NT2/D1 (cell line): Measurements from ENCODE around the gene RIN3.

Experiments used
- DNase-seq: peaks from one replicate; pipeline ENCODE4 v3.0.0-alpha.2; 2011; ENCODE audit warnings: low read depth, low spot score
- H3K27me3 ChIP-seq: 2 replicates; pipeline ENCODE4 v1.6.0; 2011; ENCODE audit warnings: mild to moderate bottlenecking; ENCODE audit not compliant: insufficient read length, insufficient read depth
- H3K36me3 ChIP-seq: 2 replicates; pipeline ENCODE4 v1.6.1; 2011; ENCODE audit warnings: mild to moderate bottlenecking, low read length, mixed read lengths; ENCODE audit not compliant: insufficient read depth, insufficient read length
- H3K4me1 ChIP-seq: 2 replicates; pipeline ENCODE4 v1.5.1; 2011; ENCODE audit not compliant: insufficient read depth, insufficient read length
- H3K4me3 ChIP-seq: 2 replicates; pipeline ENCODE4 v1.5.1; 2011; ENCODE audit warnings: low read depth; ENCODE audit not compliant: insufficient read length
- H3K9ac ChIP-seq: 2 replicates; pipeline ENCODE4 v1.6.0; 2011; ENCODE audit warnings: low read depth; ENCODE audit not compliant: insufficient read length
- H3K9me3 ChIP-seq: 2 replicates; pipeline ENCODE4 v1.5.1; 2011; ENCODE audit warnings: mild to moderate bottlenecking, low read length; ENCODE audit not compliant: insufficient read depth
- SUZ12 ChIP-seq: IDR thresholded peaks from 2 replicates; pipeline ENCODE4 v1.6.1; 2011; ENCODE audit not compliant: insufficient read length, insufficient read depth; ENCODE audit errors: extremely low read depth
- YY1 ChIP-seq: IDR thresholded peaks from 2 replicates; pipeline ENCODE4 v1.6.1; 2011; ENCODE audit not compliant: insufficient read length, insufficient read depth
- ZNF274 ChIP-seq: IDR thresholded peaks from 2 replicates; pipeline ENCODE4 v1.6.1; 2011; ENCODE audit warnings: mild to moderate bottlenecking, low read depth, low read length

The RIN3 gene

DNA sequence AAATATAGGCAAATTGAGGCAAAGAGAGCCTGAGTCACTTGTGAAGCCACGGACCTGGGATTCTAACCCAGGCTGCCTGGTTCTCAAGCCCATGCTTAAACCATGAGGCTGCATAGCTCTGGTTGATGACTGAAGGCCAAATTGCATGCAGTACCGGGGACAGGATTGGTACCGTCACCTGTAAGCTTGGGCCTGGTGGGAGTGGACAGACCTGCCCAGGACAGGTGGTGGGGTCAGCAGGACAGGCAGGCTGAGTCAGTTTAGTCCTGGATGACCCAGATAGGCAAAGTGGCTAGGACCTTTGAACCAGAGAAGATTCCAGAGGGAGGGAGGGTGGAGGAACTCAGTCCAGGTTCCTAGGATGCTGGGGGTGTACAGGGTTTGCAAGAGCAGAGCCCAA lies 25.8 kb downstream of the RIN3 start:
- peaks cover 2% of the 10 kb centered on the region for H3K4me1 ChIP-seq
- no peak overlapping the region for H3K9ac ChIP-seq
- no peak for DNase-seq
- no peak overlapping the region for H3K4me3 ChIP-seq
- H3K27me3 ChIP-seq, result no peaks in the 10 kb centered on the region
- H3K36me3 ChIP-seq, result no peaks in the 10 kb centered on the region
- H3K9me3 ChIP-seq, result no peaks in the 10 kb centered on the region
- TF ChIP-seq YY1 (no peak), SUZ12 (no peak), ZNF274 (no peak)

DNA sequence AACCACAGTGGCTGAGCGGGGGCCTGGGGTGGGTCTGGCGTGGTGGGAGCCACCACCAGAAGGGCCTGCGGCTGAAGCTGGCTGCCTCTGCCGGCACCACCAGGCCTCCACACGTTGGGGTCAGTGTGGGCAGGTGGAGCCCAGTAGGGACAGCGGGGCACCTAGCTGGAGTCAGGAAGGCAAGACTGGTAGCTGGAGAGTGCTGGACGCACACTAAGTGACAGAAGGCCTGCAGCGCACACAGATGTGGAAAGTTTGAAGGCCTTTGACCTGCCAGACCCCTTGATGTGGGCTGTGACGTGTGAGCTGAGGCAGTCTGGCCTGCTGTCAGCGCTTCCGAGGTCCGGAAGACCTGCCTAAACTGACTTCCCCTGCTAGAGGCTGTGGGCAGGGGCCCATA lies 26.3 kb downstream of the RIN3 start:
- TF ChIP-seq SUZ12, result no peak
- no peak for TF ChIP-seq YY1
- no peak for TF ChIP-seq ZNF274
- no peak for DNase-seq
- peaks cover 2% of the 10 kb centered on the region for H3K4me1 ChIP-seq
- H3K36me3 ChIP-seq, result no peaks in the 10 kb centered on the region
- H3K9ac ChIP-seq, result no peak overlapping the region
- no peaks in the 10 kb centered on the region for H3K9me3 ChIP-seq
- H3K4me3 ChIP-seq, result no peak overlapping the region
- H3K27me3 ChIP-seq, result no peaks in the 10 kb centered on the region

DNA sequence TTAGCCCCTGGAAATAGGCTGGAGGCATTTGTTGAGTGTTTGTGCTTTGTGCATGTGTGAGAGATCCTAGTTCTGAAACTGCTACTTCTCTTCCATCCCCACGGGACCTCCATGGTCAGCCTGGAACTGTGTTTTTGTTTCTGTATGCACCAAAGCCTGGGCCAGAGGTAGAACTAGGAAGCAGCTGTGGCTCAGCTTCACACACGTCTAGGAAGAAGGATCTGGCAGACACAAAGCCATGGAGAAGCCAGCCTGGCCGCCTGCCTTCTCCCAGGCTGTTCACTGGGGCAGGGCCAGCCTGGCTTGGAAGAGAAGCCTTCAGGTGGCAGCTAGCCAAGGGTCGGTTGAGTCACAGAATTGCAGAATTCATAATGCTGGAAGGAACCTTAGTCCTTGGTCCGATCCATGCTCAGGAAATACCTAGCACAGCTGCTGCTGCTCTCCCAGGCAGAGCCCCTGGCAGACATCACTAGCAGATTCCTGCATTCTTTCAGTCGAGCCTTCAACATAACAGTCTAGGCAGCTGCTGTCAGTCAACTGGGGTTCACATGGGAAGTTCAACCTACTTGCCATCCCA lies 27.0 kb downstream of the RIN3 start:
- peaks cover 2% of the 10 kb centered on the region for H3K4me1 ChIP-seq
- TF ChIP-seq YY1 (no peak), SUZ12 (no peak), ZNF274 (no peak)
- no peak for DNase-seq
- H3K9ac ChIP-seq, result no peak overlapping the region
- H3K27me3 ChIP-seq, result no peaks in the 10 kb centered on the region
- H3K9me3 ChIP-seq, result no peaks in the 10 kb centered on the region
- no peaks in the 10 kb centered on the region for H3K36me3 ChIP-seq
- no peak overlapping the region for H3K4me3 ChIP-seq

DNA sequence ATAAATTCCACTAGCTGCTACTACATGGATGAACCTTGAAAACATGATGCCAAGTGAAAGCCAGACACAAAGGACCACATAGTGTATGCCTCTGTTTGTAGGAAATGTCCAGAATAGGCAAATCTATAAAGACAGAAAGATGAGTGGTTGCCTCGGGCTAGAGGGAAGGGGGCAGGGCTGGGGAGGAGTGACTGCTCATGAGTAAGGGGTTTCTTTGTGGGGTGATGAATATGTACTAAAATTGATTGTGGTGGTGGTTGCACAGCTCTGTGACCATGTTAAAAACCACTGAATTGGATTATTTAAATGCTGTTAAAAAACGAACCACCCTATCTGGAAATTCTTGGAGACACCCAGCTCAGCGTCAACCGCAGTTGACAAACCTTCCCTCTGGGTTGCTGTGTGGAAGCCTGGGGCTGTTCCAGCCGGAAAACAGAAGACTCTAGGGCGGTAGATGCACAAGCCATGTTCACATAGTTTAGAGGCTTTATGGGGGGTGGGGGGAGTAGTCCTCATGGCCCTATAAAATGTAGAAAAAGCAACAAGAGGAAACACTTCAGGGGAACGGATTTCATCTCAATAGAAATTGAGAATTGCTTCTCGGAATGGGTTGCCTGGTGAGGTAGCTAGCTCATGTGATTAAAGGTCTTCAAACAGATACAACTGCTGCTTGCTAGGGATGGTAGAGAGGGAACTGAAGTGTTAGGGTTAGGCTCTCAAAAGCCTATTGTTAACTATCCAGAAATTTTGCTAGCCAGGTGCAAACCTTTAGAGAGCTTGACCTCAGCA lies 29.4 kb downstream of the RIN3 start:
- no peaks in the 10 kb centered on the region for H3K36me3 ChIP-seq
- H3K4me3 ChIP-seq, result no peak overlapping the region
- peaks cover 2% of the 10 kb centered on the region for H3K4me1 ChIP-seq
- no peak for DNase-seq
- no peak overlapping the region for H3K9ac ChIP-seq
- H3K9me3 ChIP-seq, result no peaks in the 10 kb centered on the region
- no peaks in the 10 kb centered on the region for H3K27me3 ChIP-seq
- TF ChIP-seq YY1 (no peak), ZNF274 (no peak), SUZ12 (no peak)

DNA sequence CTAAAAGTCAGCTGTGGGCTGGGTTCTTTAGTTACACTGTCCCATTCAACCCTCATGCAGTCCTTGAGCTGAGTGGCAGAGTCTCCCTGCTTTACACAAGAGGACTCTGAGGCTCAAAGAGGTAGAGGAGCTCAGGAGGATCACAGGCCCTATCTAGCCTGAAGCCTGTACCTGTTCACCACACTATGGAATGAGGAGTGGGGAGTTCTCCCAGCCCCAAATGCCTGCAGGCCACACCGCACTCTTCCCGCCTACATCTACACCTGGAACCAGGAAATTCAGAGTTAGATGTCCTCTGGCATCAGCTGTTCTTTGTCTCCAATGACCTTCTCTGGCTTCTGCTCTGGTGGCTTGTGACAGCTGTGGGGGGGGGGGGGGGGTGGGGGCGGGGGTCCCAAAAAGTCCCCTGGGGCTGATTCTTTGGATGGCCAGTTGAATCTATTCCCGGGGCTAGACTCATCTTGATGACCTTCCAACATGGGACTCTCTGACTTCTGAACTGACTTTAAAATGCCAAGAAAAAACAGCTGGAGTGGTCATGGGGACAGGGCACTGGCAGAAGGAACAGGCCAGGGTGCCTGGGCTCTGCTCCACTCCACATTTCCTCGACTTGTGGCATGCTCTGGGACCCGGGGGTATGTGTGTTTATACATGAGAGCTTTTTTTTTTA lies 30.6 kb downstream of the RIN3 start:
- no peak overlapping the region for H3K4me3 ChIP-seq
- TF ChIP-seq YY1, result no peak
- TF ChIP-seq SUZ12, result no peak
- no peaks in the 10 kb centered on the region for H3K9me3 ChIP-seq
- no peak for DNase-seq
- no peaks in the 10 kb centered on the region for H3K36me3 ChIP-seq
- peaks cover 2% of the 10 kb centered on the region for H3K4me1 ChIP-seq
- H3K9ac ChIP-seq, result no peak overlapping the region
- no peaks in the 10 kb centered on the region for H3K27me3 ChIP-seq

DNA sequence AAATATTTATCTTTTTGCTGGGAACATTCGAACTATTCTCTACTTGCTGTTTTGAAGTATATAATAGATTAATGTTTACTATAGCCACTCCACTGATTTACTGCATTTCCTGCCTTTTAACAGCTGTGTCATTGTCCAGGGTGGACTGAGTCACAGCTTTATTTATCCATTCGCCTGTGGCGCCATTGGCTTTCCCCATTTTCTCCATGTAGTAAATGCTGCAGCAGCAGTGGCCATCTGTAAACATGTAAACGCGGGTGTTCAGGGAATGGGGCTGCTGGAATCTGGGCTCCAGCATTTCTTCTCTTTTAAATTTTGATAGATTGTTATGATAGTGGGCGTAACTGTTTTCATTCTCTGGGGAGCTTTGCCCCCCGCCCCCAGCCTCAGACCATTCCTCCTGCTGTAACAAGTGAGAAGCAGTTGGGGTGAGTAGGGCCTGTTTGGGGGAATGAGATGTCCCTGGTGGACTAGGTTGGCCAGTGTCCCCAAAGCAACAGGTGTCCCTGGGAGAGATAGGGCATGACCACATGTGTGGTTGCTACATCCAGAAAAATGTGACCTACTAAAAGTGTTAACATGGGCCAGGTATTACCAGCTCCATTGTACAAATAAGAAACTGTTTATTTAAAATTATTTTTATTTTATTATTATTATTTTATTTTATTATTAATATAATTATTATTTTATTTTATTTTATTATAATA lies 32.9 kb downstream of the RIN3 start:
- Histone ChIP-seq H3K27me3 (no peaks in the 10 kb centered on the region), H3K9me3 (no peaks in the 10 kb centered on the region), H3K4me1 (no peaks in the 10 kb centered on the region), H3K36me3 (no peaks in the 10 kb centered on the region), H3K9ac (no peak overlapping the region), H3K4me3 (no peak overlapping the region)
- DNase-seq, result no peak
- no peak for TF ChIP-seq YY1
- TF ChIP-seq ZNF274, result no peak
- no peak for TF ChIP-seq SUZ12
